Neural cell (in vitro differentiated cells): ENCODE results near the gene NIM1K. TPM values are rescaled to one million over a fixed set of nuclear protein-coding genes. Genes with fewer than 3 reads are reported as not detected.
"Not testable (repeated sequence)": the region's sequence is repeated elsewhere in the genome, so short reads cannot be mapped to it uniquely, and the experiment has no call there.

Source experiments
- H2AFZ ChIP-seq: fragments of 200-600, 300-800 bp; sonication (generic), shearing (Covaris generic); 2 replicates; pipeline ENCODE4 v1.6.0; 2014; ENCODE audit warnings: low read depth, mild to moderate bottlenecking, antibody characterized with exemption, low read length, moderate library complexity
- H3F3A ChIP-seq: fragments of 200-600 bp; shearing (Covaris generic); 2 replicates; pipeline ENCODE4 v1.6.1; 2016; ENCODE audit warnings: mild to moderate bottlenecking, moderate library complexity, mixed read lengths, antibody characterized with exemption, low read length; ENCODE audit not compliant: insufficient read depth, poor library complexity, severe bottlenecking
- H3K27ac ChIP-seq: fragments of 200-600, 300-800 bp; sonication (generic), shearing (Covaris generic); 2 replicates; pipeline ENCODE4 v1.5.1; 2014; ENCODE audit warnings: mild to moderate bottlenecking, low read length, moderate library complexity
- H3K27me3 ChIP-seq: fragments of 300-800, 200-600 bp; sonication (generic), shearing (Covaris generic); 2 replicates; pipeline ENCODE4 v1.6.0; 2014; ENCODE audit warnings: mild to moderate bottlenecking, low read depth, low read length, moderate library complexity; ENCODE audit not compliant: insufficient read depth
- H3K36me3 ChIP-seq: fragments of 300-800, 200-600 bp; sonication (generic), shearing (Covaris generic); 2 replicates; pipeline ENCODE4 v1.5.1; 2014; ENCODE audit warnings: mild to moderate bottlenecking, antibody characterized with exemption, low read length, moderate library complexity; ENCODE audit not compliant: insufficient read depth
- H3K4me2 ChIP-seq: fragments of 300-800, 200-600 bp; sonication (generic), shearing (Covaris generic); 2 replicates; pipeline ENCODE4 v1.6.0; 2014; ENCODE audit warnings: mild to moderate bottlenecking, low read length
- H3K4me3 ChIP-seq: fragments of 300-800, 200-600 bp; sonication (generic), shearing (Covaris generic); 2 replicates; pipeline ENCODE4 v1.5.1; 2014; ENCODE audit warnings: mild to moderate bottlenecking, low read length, moderate library complexity
- H3K79me2 ChIP-seq: fragments of 200-600 bp; shearing (Covaris generic); replicated peaks from 2 replicates; pipeline ENCODE4 v1.6.0; 2014; ENCODE audit warnings: mild to moderate bottlenecking, low read length, moderate library complexity; ENCODE audit not compliant: insufficient read depth
- H3K9ac ChIP-seq: fragments of 300-800, 200-600 bp; sonication (generic), shearing (Covaris generic); 2 replicates; pipeline ENCODE4 v1.6.1; 2016; ENCODE audit warnings: mild to moderate bottlenecking, low read length, mixed read lengths
- H3K9me2 ChIP-seq: fragments of 200-600 bp; shearing (Covaris generic); 2 replicates; pipeline ENCODE4 v1.6.1; 2016; ENCODE audit warnings: mild to moderate bottlenecking, low read length, mixed read lengths; ENCODE audit not compliant: insufficient read depth
- H3K9me3 ChIP-seq: fragments of 200-600, 300-800 bp; sonication (generic), shearing (Covaris generic); 2 replicates; pipeline ENCODE4 v1.6.1; 2016; ENCODE audit warnings: mild to moderate bottlenecking, mixed run types, low read length, moderate library complexity, mixed read lengths
- H4K20me1 ChIP-seq: fragments of 200-600 bp; shearing (Covaris generic); 2 replicates; pipeline ENCODE4 v1.6.1; 2016; ENCODE audit warnings: mild to moderate bottlenecking, mixed run types; ENCODE audit not compliant: insufficient read depth
- polyA plus RNA-seq: library from polyadenylated mRNA; depleted of rRNA; stranded (reverse); fragments of >200 nt; gene quantifications from 2 replicates; pipeline ENCODE4 v1.2.3, GENCODE V29; 2014
- small RNA-seq, 3 experiments: library from RNA; depleted of rRNA; stranded (forward); fragments of <200 nt; gene quantifications; one replicate each; pipeline ENCODE3, GENCODE V24; 2012

NIM1K gene
- polyA plus RNA-seq, 1 donor from 2014 or later = 4.4 TPM

DNA sequence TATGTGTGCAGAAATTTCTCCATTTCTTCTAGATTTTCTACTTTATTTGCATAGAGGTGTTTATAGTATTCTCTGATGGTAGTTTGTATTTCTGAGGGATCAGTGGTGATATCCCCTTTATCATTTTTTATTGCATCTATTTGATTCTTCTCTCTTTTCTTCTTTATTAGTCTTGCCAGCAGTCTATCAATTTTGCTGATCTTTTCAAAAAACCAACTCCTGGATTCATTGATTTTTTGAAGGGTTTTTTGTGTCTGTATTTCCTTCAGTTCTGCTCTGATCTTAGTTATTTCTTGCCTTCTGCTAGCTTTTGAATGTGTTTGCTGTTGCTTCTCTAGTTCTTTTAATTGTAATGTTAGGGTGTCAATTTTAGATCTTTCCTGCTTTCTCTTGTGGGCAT lies 133.6 kb downstream of the NIM1K start:
- not testable (repeated sequence) for H3K36me3 ChIP-seq, H3F3A ChIP-seq, H3K79me2 ChIP-seq, H2AFZ ChIP-seq, H3K27me3 ChIP-seq, H3K9ac ChIP-seq, H3K4me3 ChIP-seq, H3K4me2 ChIP-seq, H4K20me1 ChIP-seq, H3K27ac ChIP-seq, H3K9me2 ChIP-seq, H3K9me3 ChIP-seq

Small RNA genes within 50 kb of the gene (small RNA-seq; reads per million reads assigned to genes)
- 0 reads per million in 3 experiments for gene AC106800.4

Other genes starting within 250 kb of the NIM1K start
- gene ANXA2R, start 151.9 kb upstream of the NIM1K start, polyA plus RNA-seq = not detected in 2 replicates
- 55.8 and 74.0 TPM in 2 replicates for gene ZNF131, start 71.3 kb upstream of the NIM1K start, polyA plus RNA-seq
- 433 and 498 TPM in 2 replicates for gene HMGCS1, start 121.2 kb downstream of the NIM1K start, polyA plus RNA-seq
- gene CCL28, start 220.2 kb downstream of the NIM1K start, polyA plus RNA-seq = not detected in 2 replicates